Ectodermal cell (in vitro differentiated cells): ENCODE results near the gene INSR.
"Not testable (repeated sequence)": the region's sequence is repeated elsewhere in the genome, so short reads cannot be mapped to it uniquely, and the experiment has no call there.

ENCODE experiments used
- H3K27ac ChIP-seq: 2 replicates; pipeline ENCODE4 v1.7.0; 2013; ENCODE audit warnings: mild to moderate bottlenecking, low read depth, low read length; ENCODE audit not compliant: insufficient read depth, poor library complexity, severe bottlenecking
- H3K27me3 ChIP-seq: 2 replicates; pipeline ENCODE4 v1.7.0; 2013; ENCODE audit warnings: mild to moderate bottlenecking, low read length; ENCODE audit not compliant: insufficient read depth, control insufficient read depth, poor library complexity, severe bottlenecking
- H3K36me3 ChIP-seq: one replicate; pipeline ENCODE4 v1.7.0; 2013; ENCODE audit warnings: low read length; ENCODE audit not compliant: control insufficient read depth, insufficient read depth
- H3K4me1 ChIP-seq: one replicate; pipeline ENCODE4 v1.7.0; 2013; ENCODE audit warnings: low read length; ENCODE audit not compliant: control insufficient read depth, insufficient read depth
- H3K4me3 ChIP-seq: 2 replicates; pipeline ENCODE4 v1.7.0; 2013; ENCODE audit warnings: low read depth, low read length, control low read depth; ENCODE audit not compliant: insufficient read depth
- H3K9me3 ChIP-seq: 2 replicates; pipeline ENCODE4 v1.7.0; 2013; ENCODE audit warnings: mild to moderate bottlenecking, low read length, moderate library complexity; ENCODE audit not compliant: control insufficient read depth
- WGBS, 2 experiments: methylation state at CpG; one replicate each; pipeline ENCODE4 v1.1.7; 2013; ENCODE audit warnings: missing lambda C conversion rate in 2 of 2; 5-methylcytosine and 5-hydroxymethylcytosine counted together

INSR gene

DNA sequence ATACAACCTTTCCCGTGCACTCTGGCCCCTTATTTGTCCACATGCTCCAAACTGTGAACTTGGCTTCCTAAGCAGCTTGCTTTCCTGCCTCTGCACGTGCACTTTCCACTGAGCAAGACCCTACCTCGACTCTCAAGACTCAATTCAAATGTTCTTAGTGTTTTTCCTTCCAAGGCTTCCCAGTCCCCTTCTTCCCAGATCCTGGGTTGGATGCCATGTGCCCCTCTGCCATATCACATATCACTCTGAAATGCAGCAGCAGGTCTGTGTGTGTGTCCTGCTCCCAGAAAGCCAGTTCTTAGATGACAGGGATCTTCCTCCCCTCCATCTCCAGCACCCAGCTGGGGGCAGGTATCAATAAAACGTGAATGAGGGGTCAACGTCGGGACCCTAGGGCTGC lies 221.7 kb downstream of the INSR start:
- Histone ChIP-seq H3K9me3 (peaks cover under 1% of the 10 kb centered on the region), H3K36me3 (peaks cover 40% of the 10 kb centered on the region), H3K27me3 (no peaks in the 10 kb centered on the region), H3K4me3 (no peak overlapping the region), H3K4me1 (no peaks in the 10 kb centered on the region), H3K27ac (no peak overlapping the region)
- 93 to 95% methylated on average over 6 of the region's 6 CpGs for WGBS, 2 experiments

DNA sequence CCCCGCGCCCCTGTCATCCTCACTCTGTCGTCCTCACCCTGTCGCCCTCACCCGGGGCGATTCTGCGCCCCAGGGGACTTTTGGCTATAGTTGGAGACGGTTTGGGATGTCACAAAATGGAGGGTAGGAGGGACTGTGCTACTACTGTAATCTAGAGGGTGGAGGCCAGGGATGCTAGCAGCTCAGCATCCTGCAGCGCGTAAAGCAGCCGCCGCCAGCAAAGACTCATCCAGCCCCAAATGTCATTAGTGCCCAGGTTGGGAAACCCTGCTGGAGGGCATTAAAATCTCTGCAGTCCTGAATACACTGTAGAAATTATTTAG lies 224.3 kb downstream of the INSR start:
- H3K27me3 ChIP-seq: no peaks in the 10 kb centered on the region
- no peak overlapping the region for H3K27ac ChIP-seq
- no peaks in the 10 kb centered on the region for H3K4me1 ChIP-seq
- H3K4me3 ChIP-seq: peak overlapping the region; percentile 99
- no peaks in the 10 kb centered on the region for H3K9me3 ChIP-seq
- peaks cover 13% of the 10 kb centered on the region for H3K36me3 ChIP-seq
- WGBS, 2 experiments: 2 to 3% methylated on average over 12 of the region's 12 CpGs

DNA sequence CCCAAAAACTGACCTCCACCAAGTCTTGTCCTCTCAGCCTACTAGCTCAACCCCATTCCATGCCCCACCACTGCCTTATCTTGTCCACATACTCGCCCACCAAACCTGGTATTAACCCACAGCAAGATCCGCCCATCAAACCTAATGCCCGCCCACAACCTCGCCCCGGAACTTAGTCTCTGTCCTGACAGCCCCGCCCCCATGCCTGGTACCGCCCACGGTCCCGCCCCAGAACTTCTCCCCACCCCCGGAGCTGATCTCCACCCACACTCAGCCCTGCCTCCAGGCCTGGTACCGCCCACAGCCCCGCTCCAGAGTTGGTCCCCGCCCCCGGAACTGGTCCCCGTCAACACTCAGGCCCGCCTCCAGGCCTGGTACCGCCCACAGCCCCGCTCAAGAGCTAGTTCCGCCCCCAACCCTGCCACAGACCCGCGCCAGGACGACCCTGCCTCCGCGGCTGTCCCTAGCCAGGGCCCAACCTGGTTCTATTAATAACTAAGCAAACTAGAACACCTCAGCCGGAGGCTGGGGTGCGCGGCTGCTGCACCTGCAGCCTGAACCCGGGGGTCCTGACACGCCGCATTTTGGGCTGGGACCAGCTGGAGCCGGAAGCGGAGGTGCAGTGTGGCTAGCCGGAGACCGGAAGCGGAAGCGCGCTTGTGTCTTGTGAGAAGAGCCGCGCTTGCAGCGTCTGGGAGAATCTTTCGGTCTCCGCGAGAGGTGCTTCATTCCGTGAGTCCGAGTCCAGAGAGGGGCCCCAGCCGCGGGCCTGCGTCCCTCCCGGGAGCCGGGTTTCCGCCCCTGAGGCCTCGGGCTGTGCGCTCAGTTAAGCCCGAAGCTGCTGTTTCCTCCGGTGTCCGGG lies 224.9 kb downstream of the INSR start, which contains the start of gene ZNF557:
Gene ZNF557, plus strand, starts transcription at position 662 of the 862 bp plus-strand sequence. CDS start 5,372 bp downstream, outside the sequence.
- 1 to 2% methylated on average over 56 of the region's 56 CpGs for WGBS, 2 experiments
- Histone ChIP-seq H3K27ac (peak within 1 kb of the TSS; percentile 55), H3K36me3 (peaks cover 7% of the 10 kb centered on the region), H3K4me3 (peak within 1 kb of the TSS; percentile 99), H3K9me3 (no peaks in the 10 kb centered on the region), H3K27me3 (no peaks in the 10 kb centered on the region), H3K4me1 (no peaks in the 10 kb centered on the region)

DNA sequence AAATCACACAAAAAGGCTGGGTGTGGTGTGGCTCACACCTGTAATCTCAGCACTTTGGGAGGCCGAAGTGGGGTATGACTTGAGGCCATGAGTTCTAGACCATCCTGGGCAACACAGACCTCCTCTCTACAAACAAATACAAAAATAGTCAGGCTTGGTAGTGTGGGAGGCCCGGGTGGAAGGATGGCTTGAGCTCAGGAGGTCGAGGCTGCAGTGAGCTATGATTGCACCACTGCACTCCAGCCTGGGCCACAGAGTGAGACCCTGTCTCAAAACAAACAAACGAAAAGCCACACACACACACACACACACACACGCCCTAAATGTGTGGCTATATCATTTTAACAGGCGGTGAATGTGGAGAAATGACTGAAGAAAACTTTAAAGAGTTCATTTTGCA lies 225.6 kb downstream of the INSR start:
- Histone ChIP-seq H3K4me1 (no peaks in the 10 kb centered on the region), H3K27ac (no peak overlapping the region), H3K4me3 (peak overlapping the region; percentile 99), H3K36me3 (peaks cover 4% of the 10 kb centered on the region), H3K27me3 (no peaks in the 10 kb centered on the region), H3K9me3 (no peaks in the 10 kb centered on the region)
- 83 to 89% methylated on average over 5 to 6 of the region's 6 CpGs for WGBS, 2 experiments

DNA sequence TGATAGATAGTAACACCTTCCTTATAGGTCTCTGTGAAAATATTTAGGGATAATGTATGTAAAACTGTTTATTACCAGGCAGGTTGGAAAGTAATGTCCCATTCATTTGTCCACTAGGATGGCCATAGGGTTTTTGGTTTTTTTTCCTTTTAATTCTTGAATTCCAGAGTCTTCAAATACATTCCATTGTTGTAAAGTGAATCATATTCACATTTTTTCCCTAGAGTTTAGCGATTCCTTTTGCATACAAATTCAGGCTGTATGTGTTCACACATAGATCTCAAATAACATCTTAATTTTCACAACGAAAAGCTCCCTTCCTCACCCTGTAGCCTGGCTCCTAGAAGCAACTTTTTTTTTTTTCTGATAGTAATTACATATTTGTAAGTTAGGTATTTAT lies 226.5 kb downstream of the INSR start:
- Histone ChIP-seq H3K4me3 (no peak overlapping the region), H3K4me1 (no peaks in the 10 kb centered on the region), H3K27ac (no peak overlapping the region), H3K36me3 (no peaks in the 10 kb centered on the region), H3K27me3 (no peaks in the 10 kb centered on the region), H3K9me3 (no peaks in the 10 kb centered on the region)
- 85 to 89% methylated on average over 1 of the region's 2 CpGs for whole genome bisulfite sequencing, 2 experiments

DNA sequence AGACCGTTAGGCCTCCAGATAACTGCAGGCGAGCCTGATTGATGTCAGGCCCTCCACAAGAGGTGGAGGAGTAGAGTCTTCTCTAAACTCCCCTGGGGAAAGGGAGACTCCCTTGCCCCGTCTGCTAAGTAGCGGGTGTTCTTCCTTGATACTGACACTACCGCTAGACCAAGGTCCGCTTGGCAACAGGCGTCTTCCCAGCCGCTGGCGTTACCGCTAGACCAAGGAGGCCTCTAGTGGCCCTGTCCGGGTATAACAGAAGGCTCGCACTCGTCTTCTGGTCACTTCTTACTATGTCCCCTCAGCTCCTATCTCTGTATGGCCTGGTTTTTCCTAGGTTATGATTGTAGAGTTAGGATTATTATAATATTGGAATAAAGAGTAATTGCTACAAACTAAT lies 227.1 kb downstream of the INSR start:
- not testable (repeated sequence) for H3K4me3 ChIP-seq, H3K4me1 ChIP-seq, H3K27ac ChIP-seq, H3K9me3 ChIP-seq, H3K27me3 ChIP-seq, H3K36me3 ChIP-seq
- 50 to 55% methylated on average over 13 of the region's 13 CpGs for WGBS, 2 experiments

DNA sequence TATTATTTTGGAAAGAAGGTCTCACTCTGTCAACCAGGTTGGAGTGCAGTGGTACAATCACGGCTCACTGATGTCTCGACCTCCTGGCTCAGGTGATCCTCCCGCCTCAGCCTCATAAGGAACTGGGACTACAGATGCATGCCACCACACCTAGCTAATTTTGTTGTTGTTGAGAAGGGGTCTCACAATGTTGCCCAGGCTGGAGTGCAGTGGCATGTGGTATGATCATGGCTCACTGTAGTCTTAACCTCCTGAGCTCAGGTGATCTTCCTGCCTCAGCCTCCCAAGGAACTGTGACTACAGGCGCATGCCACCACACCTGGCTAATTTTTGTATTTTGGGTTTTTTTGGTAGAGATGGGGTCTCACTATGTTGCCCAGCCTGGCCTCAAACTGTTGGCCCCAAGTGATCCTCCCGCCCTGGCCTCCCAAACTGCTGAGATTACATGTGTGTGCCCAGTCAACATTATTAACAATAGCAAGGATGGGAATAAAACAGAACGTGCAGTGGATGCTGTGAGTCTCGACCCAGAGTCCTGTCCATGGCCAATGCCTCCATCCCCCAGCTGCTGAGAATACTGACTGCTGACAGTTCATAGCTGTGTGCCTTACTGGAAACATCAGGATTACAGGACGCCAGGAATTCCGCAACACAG lies 230.3 kb downstream of the INSR start:
- Histone ChIP-seq H3K4me1 (no peaks in the 10 kb centered on the region), H3K36me3 (no peaks in the 10 kb centered on the region), H3K27me3 (no peaks in the 10 kb centered on the region), H3K9me3 (no peaks in the 10 kb centered on the region), H3K4me3 (no peak overlapping the region), H3K27ac (no peak overlapping the region)
- 82 to 87% methylated on average over 9 of the region's 9 CpGs for WGBS, 2 experiments

DNA sequence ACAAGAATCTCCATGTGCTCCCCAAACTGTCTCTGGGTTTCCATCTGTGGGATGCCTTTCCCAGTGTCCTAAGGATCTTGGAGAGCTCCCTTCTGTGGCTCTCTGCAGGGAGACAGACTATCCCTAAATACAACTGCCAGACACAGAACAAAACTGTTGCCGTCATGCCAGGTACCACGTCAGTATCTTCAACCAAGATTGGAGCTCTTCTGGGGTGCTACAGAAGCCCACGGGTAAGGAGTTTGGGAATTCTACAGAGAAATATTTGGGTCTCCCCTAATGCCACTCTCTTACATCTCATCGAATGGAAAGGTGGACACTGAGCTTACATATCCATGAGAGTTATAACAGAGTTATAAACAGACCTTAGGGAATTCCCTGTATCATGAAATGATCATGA lies 230.9 kb downstream of the INSR start:
- H3K4me1 ChIP-seq: no peaks in the 10 kb centered on the region
- no peaks in the 10 kb centered on the region for H3K27me3 ChIP-seq
- WGBS, 2 experiments: 84 to 85% methylated on average over 4 of the region's 4 CpGs
- H3K36me3 ChIP-seq: no peaks in the 10 kb centered on the region
- no peaks in the 10 kb centered on the region for H3K9me3 ChIP-seq
- H3K4me3 ChIP-seq: no peak overlapping the region
- no peak overlapping the region for H3K27ac ChIP-seq
